ENCODE results near the gene PRUNE2.

DNA sequence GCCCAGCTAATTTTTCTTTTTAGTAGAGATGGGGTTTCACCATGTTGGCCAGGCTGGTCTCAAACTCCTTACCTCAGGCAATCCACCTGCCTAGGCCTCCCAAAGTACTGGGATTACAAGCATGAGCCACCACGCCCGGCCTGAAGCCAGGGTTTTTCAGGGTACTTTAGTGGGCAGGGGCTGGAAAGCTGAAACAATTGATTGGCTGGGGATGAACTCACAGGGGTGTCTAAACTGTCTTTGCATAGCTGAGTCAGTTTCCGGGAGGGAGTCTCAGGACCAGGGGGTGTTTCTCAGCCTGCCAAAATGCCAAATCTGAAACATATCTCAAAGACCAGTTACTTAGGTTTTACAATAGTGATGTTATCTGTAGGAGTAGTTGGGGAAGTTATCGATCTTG lies 46.1 kb downstream of the PRUNE2 start:
- no peak for TF ChIP-seq EZH2 (IDR thresholded peaks at IDR 0.05)
- no peak for TF ChIP-seq POLR2AphosphoS5 (IDR thresholded peaks at IDR 0.05; ENCODE audit: borderline replicate concordance, low read depth, low read length)
